C4-2B (cell line): ENCODE measurements around the gene SCARB1.

Source experiments
- ZFX ChIP-seq: fragments of 450-650 bp; IDR thresholded peaks from 2 replicates; pipeline ENCODE4 v1.6.1; 2017
- TF ChIP-seq, protein P1 (sequence below): fragments of 450-650 bp; conservative IDR thresholded peaks from 2 replicates; pipeline ENCODE4 v1.5.1; 2017; ENCODE audit warnings: mild to moderate bottlenecking

DNA sequence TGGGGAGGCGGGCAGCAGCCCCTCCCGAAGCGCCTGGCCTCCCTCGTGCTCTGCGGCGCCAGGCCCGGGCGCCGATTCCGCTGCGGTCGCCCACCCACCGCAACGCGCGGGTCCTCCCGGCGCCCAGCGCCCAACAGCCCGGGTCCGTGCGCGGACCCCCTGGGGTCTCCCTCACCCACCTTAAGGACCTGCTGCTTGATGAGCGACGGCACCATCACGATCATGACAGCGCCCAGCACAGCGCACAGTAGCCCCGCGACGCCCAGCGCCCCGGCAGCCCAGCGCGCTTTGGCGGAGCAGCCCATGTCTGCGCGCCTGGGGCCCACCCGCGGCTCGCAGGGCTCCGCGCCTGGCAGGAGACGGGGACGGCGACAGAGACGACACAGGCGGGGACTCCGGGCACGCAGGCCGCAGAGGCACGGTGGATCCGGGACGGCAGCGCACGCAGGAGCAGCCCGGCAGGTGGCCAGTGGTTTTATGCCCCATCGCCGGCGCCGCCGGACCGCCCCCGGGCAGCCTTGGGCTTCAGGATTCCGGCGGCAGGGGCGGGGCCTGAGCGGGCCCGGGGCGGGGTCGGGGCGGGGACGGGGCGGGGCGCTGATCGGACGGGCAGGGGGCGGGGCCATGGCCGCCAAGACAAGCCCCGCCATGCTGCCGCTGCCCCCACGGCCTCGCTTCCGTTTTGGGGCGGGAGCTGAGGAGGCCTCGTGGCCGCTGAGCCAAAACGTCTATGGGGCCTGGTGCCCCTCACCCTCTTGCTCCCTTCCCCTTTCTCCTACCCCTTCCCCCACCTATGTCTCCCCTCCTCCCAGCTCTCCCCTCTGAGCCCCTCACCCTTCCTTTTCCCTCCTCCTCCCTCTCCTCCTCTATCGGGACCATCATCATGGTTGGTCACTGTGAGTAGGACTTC lies at the start of gene SCARB1:
- TF ChIP-seq, protein P1, sequence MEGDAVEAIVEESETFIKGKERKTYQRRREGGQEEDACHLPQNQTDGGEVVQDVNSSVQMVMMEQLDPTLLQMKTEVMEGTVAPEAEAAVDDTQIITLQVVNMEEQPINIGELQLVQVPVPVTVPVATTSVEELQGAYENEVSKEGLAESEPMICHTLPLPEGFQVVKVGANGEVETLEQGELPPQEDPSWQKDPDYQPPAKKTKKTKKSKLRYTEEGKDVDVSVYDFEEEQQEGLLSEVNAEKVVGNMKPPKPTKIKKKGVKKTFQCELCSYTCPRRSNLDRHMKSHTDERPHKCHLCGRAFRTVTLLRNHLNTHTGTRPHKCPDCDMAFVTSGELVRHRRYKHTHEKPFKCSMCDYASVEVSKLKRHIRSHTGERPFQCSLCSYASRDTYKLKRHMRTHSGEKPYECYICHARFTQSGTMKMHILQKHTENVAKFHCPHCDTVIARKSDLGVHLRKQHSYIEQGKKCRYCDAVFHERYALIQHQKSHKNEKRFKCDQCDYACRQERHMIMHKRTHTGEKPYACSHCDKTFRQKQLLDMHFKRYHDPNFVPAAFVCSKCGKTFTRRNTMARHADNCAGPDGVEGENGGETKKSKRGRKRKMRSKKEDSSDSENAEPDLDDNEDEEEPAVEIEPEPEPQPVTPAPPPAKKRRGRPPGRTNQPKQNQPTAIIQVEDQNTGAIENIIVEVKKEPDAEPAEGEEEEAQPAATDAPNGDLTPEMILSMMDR = no peak
- TF ChIP-seq ZFX = peak; percentile 80; the same call in 1 of the 2 replicates
